ENCODE data around the gene PANK4.

PANK4 gene

GRCh38 chr1:2480986-2481364 is 45.4 kb downstream of the PANK4 start:
- in situ Hi-C loops (cut with HindIII; ENCODE audit: low sequenced_read_pairs) = no loop called here

DNA sequence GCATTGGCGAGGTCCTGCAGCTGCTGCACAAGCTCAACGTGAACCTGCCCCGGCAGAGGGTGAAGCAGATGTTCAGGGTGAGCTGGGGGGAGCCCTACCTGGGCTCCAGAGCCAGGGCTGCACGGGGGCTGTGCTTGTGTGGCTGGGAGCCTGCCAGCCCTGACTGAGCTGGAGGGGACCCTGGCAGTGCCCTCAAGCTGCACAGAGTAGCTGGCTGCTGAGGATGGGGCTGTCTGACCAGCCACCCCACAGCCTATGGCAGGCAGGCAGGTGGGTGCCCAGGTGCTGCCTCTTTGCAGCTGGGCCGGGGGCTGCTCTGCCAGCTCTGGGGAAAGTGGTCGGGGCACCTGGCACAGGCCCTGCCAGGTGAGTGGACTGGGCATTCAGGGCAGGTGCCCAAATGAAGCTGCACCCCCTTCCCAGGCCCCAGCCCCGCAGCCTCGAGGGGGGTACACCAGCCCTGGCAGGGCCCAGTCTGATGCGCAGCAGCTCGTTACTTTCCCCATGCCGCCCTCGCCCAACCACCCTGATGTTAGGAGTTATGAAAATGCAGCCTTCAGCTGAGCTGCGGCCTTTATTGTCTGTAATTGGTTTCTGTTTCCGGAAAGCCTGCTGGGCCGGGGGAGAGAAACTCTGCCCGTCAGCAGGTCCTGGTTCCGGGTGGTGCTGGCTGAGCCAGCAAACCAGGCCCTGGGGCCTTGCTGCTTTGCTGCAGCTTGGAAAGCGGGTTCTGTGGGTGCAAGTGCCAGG is 46.0 kb downstream of the PANK4 start:
- in situ Hi-C loops (cut with HindIII; ENCODE audit: low sequenced_read_pairs) = no loop called here

DNA sequence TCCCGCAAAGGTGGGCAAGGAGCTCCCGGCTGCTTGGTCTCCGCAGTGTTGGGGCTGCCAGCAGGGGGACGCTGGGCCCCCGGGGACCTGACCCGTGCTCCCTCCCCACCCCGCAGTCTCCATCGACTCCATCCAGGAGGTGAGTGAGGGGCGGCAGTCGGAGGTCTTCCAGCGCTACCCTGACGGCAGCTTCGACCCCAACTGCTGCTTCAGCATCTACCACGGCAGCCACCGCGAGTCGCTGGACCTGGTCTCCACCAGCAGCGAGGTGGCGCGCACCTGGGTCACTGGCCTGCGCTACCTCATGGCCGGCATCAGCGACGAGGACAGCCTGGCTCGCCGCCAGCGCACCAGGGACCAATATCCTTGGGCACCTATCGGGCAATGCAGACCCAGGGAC is 46.8 kb downstream of the PANK4 start:
- in situ Hi-C loops (cut with HindIII; ENCODE audit: low sequenced_read_pairs) = no loop called here

GRCh38 chr1:2479186-2479585 is 47.2 kb downstream of the PANK4 start:
- in situ Hi-C loops (cut with HindIII; ENCODE audit: low sequenced_read_pairs) = no loop called here

DNA sequence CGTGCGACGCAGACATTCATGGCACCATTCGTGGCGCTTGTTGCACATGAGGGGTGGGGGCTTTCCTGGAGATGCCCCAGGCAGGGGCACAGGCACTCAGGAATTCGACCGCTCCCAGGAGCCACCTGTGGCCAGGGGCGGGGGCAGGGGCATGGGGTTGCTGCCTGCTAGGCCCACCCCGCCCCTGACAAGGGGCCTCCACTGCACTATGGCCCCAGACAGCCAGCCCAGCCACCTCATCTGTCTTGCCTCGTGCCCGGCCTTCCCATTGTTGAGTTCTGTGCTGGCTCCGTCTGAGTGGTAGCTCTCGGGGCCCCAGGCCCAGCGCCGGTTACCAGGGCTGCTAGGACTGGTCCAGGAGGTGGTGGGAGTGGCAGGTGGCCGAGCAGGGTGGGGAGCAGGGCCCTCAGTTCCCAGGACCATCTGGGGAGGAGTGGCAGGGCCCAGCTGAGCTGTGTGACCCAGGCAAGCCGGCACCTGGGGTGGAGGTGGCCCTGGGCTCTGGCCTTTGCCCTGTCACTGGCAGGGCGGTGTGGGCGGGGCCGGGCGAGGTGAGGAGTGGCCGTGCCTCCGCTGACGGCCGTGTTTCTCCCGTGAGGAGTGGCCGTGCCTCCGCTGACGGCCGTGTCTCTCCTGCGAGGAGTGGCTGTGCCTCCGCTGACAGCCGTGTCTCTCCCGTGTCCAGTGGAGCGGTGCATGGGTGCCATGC is 48.5 kb downstream of the PANK4 start:
- in situ Hi-C loops (cut with HindIII; ENCODE audit: low sequenced_read_pairs) = no loop called here

GRCh38 chr1:2477309-2477708 is 49.1 kb downstream of the PANK4 start:
- in situ Hi-C loops (cut with HindIII; ENCODE audit: low sequenced_read_pairs) = no loop called here

- in situ Hi-C loops (cut with HindIII; ENCODE audit: low sequenced_read_pairs) = no loop called here
Observed at GRCh38 chr1:2476061-2476999, 50.1 kb downstream of the PANK4 start, which contains the start of gene PLCH2. PLCH2 (plus strand) TSS chr1:2476289; CDS start chr1:2476589, 300 bp downstream.

DNA sequence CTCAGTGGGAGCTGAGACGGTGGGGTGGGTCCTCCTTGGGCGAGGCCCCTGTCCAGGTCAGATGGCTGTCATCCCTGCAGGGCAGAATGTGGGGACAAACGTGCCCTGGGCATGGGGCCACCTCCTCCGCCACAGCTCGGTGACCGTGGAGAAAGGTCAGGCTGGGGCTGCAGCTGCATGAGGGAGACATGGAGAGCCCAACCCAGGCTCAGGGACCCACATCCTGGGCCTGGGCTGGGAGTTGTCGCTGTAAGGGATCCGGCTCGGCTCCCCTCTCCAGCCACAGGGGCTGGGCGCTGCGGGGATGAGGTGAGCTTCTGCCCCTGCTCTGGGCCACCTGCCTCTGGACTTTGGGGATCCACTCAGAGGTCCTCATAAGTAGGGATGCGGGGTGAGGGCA is 50.8 kb downstream of the PANK4 start:
- in situ Hi-C loops (cut with HindIII; ENCODE audit: low sequenced_read_pairs) = no loop called here

DNA sequence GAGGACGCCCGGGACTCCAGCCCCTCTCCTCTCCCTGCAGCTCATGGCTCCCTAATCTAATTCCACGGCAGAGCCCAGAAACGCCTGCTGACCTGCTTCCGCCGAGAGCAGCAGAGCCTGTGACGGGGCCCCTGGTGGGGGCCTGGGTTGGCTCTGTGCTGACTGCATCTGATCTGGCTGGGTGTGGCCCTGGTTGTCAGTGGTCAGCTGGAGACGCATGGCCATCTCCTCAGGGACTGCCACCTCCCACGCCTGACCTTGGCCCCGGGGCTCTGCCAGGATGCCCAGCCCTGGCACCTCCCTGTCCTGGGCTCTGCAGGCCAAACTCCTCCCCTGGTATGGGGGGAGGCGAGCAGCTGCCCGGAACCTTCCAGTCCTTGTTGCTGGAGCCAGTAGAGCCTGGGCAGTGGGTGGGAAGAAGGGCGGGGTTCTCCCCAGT is 51.4 kb downstream of the PANK4 start:
- in situ Hi-C loops (cut with HindIII; ENCODE audit: low sequenced_read_pairs) = no loop called here

DNA sequence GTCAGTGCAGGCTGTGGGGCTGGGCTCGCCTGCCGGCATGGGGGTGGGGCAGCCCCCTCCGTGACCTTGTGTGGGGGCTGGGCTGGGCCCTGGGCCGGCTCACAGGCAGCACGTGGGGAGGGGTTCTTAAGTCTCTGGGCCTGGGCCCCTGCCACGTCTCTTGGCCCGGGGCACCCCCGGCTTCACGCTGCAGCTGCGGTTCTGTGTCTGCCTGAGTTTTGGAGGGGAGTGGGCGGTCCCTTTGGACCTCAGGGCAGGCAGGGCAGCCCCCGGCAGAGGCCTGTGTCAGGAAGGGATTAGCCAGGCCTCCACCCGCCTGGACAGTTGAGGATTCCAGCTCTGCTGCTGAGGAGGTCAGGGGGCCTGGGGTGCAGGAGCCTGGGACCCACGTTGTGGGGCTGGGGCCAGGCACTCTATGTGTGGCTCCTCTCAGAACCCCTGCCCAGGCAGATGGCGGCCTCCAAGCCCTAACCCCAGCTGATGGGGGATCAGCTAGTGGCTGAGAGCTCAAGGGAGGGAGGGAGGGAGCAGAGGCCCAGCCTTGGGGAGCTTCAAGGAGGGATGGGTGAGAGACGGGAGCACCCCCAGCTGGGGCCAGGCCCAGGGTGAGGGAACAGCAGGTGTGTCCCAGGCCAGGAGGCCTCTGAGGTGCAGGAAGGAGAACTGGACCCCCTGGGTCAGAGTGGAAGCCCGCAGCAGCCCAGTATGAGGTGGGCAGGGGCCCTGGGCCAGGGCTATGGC is 52.1 kb downstream of the PANK4 start:
- in situ Hi-C loops (cut with HindIII; ENCODE audit: low sequenced_read_pairs) = no loop called here

- in situ Hi-C loops (cut with HindIII; ENCODE audit: low sequenced_read_pairs) = no loop called here
Observed at GRCh38 chr1:2473198-2473597, 53.2 kb downstream of the PANK4 start.

DNA sequence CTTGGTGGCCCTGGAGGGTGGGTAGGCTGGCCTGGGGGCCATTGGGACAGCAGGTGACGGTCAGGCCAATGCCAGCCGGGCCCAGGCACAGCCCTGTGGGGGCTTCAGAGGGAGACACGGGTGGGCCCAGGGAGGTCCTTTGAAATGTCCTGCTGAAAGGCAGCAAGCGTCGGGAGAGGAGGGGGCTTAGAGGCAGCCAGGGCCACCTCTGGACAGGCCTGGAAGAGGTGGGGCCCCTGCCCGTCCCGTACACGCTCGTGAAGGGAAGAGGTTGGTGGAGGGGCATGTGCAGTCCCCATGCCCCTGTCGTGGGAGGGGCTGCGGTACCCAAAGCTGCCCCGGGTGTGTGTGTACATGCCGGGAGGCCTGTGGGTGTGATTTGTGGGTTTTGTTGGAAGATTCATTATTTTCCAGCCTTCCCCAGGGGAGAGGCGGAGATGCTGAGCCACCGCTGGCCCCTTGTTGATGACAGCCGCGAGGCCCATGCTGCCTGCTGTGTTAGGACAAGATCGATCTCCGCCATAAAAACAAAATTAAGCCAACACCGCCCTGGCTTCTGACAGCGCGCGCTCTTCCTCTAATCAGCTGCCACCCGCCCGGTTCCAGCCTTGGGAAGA is 53.7 kb downstream of the PANK4 start:
- in situ Hi-C loops (cut with HindIII; ENCODE audit: low sequenced_read_pairs) = no loop called here

DNA sequence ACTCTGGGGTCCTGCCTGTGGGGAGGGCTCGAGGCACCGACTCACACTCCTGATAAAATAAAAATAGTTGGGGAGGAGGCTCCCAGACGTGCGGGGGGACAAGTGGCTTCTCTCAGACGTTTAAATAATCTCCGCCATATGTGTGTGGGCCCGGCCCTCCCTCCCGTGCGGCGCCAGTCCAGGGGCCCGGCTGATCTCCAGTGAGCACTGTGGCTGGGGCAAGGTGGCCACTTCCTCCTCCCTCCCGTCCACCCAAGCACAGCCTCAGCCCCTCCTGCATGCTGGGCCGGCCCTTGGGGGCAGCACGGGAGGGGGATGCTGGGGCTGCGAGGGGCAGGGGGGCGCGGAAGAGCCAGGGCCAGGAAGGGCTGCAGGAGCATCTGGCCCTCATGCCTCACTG is 54.3 kb downstream of the PANK4 start:
- in situ Hi-C loops (cut with HindIII; ENCODE audit: low sequenced_read_pairs) = no loop called here

GRCh38 chr1:2471587-2472001 is 54.8 kb downstream of the PANK4 start:
- in situ Hi-C loops (cut with HindIII; ENCODE audit: low sequenced_read_pairs) = no loop called here

- in situ Hi-C loops (cut with HindIII; ENCODE audit: low sequenced_read_pairs) = no loop called here
Observed at GRCh38 chr1:2471159-2471471, 55.3 kb downstream of the PANK4 start.

- in situ Hi-C loops (cut with HindIII; ENCODE audit: low sequenced_read_pairs) = no loop called here
Observed at GRCh38 chr1:2470290-2471158, 55.9 kb downstream of the PANK4 start.

DNA sequence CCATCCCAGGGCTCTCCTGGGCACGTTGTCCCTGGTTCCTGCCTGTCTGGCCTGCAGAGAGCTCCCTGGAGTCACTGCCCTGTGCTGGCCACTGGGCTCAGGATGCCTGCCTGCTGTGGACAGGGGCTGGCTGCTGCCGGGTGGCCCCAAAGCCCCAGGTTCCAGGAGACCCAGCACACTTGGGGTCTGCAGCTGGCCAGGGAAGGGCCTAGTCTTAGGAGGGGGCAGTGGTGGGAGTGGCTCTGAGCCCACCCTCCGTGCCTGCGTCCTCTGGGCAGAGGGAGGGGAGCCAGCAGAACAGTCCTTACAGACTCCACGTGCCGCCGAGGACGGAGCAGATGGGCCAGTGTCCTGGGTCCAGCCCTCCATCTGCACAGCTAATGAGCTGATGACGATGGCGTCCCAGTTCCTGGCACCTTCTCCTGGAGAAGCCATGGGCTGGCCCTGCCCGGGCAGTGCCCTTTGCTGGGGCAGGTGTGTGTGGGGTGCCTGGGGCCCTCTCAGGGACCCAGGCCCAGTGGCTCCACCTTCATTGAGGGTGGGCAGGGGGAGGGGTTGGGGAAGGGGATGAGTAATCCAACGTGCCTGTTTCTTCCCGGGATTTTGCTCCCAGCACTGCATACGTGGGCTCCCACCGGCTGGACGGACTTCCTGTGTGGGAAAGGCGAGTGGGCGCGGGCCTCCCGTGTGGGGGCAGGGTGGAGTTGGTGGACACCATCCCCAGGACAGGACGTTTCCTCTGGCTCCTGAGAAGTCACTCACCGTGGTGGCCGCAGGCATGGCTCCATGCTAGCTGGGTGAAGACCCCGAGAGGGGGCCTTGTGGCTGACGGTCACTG is 57.1 kb downstream of the PANK4 start:
- in situ Hi-C loops (cut with HindIII; ENCODE audit: low sequenced_read_pairs) = no loop called here

DNA sequence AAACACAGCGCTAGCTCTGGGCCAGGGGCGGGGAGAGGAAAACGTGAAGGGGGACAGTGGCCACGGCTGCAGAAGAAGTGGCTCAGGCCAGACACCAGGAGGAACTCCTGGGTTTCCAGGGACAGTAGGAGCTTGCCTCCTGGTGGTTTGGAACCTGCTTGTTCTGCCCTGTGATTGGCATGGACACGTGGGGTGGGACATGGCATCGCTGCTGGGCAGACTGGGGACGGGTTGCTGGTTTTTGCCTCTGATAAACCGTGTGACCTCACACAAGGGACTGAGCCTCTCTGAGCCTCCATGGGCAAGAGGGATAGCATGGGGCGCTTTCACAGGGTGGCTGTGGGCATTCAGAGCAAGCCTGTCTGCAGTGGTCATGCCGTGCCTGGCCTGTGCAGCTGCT is 57.9 kb downstream of the PANK4 start:
- in situ Hi-C loops (cut with HindIII; ENCODE audit: low sequenced_read_pairs) = no loop called here

All from endothelial cell of hepatic sinusoid (primary cell).